K562 (cell line): ENCODE results near the gene PACS2.
"Not testable (repeated sequence)": the region's sequence is repeated elsewhere in the genome, so short reads cannot be mapped to it uniquely, and the experiment has no call there.

ENCODE experiments used
- CBFA2T2 ChIP-seq: fragments of 450-650 bp; conservative IDR thresholded peaks from 2 replicates; pipeline ENCODE4 v1.6.1; 2017; ENCODE audit warnings: mild to moderate bottlenecking
- CCAR2 ChIP-seq: fragments of 200-400 bp; formaldehyde crosslinking; IDR thresholded peaks from 2 replicates; pipeline ENCODE4 v1.6.1; 2017; ENCODE audit warnings: mild to moderate bottlenecking, low read depth, low read length
- SP1 ChIP-seq: sonication (generic); formaldehyde crosslinking; IDR thresholded peaks from 2 replicates; pipeline ENCODE4 v1.8.1; 2022; ENCODE audit warnings: mild to moderate bottlenecking, missing genetic modification reagents
- ZNF592 ChIP-seq: fragments of 450-650 bp; IDR thresholded peaks from 2 replicates; pipeline ENCODE4 v1.6.1; 2017; ENCODE audit warnings: antibody characterized with exemption, mild to moderate bottlenecking
- TF ChIP-seq, protein P1 (sequence below): fragments of 450-650 bp; formaldehyde crosslinking; conservative IDR thresholded peaks from 2 replicates; pipeline ENCODE4 v1.4.0; 2022; ENCODE audit warnings: mild to moderate bottlenecking, missing genetic modification characterization
- TF ChIP-seq, protein P2 (sequence below), 3 experiments: IDR thresholded peaks in 2 of 3; conservative IDR thresholded peaks in 1 of 3; 2 replicates each; pipeline ENCODE4 v1.5.1; 2011 to 2012; ENCODE audit warnings: low read length in 3 of 3, mild to moderate bottlenecking in 3 of 3, control low read depth in 2 of 3, improper control_type of control experiment in 1 of 3, inconsistent platforms in 1 of 3, low read depth in 1 of 3, mixed read lengths in 1 of 3, moderate library complexity in 1 of 3; ENCODE audit not compliant: insufficient read depth in 2 of 3

DNA sequence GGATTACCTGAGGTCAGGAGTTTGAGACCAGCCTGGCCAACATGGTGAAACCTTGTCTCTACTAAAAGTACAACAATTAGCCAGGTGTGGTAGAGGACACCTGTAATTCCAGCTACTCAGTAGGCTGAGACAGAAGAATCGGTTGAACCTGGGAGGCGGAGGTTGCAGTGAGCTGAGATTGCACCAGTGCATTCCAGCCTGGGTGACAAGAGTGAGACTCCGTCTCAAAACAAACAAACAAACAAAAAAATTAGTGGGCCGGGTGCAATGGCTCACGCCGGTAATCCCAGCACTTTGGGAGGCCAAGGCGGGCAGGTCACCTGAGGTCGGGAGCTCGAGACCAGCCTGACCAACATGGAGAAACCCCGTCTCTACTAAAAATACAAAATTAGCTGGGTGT, 46.9 kb downstream of the PACS2 start:
- TF ChIP-seq CBFA2T2; ZNF592; SP1 (CRISPR knock-in tag); CCAR2: not testable (repeated sequence)
- TF ChIP-seq, protein P1, sequence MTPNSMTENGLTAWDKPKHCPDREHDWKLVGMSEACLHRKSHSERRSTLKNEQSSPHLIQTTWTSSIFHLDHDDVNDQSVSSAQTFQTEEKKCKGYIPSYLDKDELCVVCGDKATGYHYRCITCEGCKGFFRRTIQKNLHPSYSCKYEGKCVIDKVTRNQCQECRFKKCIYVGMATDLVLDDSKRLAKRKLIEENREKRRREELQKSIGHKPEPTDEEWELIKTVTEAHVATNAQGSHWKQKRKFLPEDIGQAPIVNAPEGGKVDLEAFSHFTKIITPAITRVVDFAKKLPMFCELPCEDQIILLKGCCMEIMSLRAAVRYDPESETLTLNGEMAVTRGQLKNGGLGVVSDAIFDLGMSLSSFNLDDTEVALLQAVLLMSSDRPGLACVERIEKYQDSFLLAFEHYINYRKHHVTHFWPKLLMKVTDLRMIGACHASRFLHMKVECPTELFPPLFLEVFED (CRISPR knock-in tag): not testable (repeated sequence)
- TF ChIP-seq, protein P2, sequence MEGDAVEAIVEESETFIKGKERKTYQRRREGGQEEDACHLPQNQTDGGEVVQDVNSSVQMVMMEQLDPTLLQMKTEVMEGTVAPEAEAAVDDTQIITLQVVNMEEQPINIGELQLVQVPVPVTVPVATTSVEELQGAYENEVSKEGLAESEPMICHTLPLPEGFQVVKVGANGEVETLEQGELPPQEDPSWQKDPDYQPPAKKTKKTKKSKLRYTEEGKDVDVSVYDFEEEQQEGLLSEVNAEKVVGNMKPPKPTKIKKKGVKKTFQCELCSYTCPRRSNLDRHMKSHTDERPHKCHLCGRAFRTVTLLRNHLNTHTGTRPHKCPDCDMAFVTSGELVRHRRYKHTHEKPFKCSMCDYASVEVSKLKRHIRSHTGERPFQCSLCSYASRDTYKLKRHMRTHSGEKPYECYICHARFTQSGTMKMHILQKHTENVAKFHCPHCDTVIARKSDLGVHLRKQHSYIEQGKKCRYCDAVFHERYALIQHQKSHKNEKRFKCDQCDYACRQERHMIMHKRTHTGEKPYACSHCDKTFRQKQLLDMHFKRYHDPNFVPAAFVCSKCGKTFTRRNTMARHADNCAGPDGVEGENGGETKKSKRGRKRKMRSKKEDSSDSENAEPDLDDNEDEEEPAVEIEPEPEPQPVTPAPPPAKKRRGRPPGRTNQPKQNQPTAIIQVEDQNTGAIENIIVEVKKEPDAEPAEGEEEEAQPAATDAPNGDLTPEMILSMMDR (IDR thresholded peaks at IDR 0.05 in 2 of 3, conservative IDR thresholded peaks at IDR 0.05 in 1 of 3; ENCODE audit: insufficient read depth in 2 of 3, low read depth in 1 of 3, low read length in 3 of 3): not testable (repeated sequence)
